Measurements from ENCODE around the gene BPHL.

GRCh38 chr6:3136292-3137011 lies 17.9 kb downstream of the BPHL start:
- TF ChIP-seq CTCF (IDR thresholded peaks at IDR 0.05) (no peak), POLR2AphosphoS5 (IDR thresholded peaks at IDR 0.05; ENCODE audit: insufficient read depth in 1 of 2, low read depth in 1 of 2) (no peak)

All from vagina (tissue), 2 donors.